ENCODE measurements around the gene CRLF1. TPM values are rescaled to one million over a fixed set of nuclear protein-coding genes. Genes with fewer than 3 reads are reported as not detected.

Gene CRLF1
- total RNA-seq, 1 donor from 2014 or later, result 20.0 TPM

DNA sequence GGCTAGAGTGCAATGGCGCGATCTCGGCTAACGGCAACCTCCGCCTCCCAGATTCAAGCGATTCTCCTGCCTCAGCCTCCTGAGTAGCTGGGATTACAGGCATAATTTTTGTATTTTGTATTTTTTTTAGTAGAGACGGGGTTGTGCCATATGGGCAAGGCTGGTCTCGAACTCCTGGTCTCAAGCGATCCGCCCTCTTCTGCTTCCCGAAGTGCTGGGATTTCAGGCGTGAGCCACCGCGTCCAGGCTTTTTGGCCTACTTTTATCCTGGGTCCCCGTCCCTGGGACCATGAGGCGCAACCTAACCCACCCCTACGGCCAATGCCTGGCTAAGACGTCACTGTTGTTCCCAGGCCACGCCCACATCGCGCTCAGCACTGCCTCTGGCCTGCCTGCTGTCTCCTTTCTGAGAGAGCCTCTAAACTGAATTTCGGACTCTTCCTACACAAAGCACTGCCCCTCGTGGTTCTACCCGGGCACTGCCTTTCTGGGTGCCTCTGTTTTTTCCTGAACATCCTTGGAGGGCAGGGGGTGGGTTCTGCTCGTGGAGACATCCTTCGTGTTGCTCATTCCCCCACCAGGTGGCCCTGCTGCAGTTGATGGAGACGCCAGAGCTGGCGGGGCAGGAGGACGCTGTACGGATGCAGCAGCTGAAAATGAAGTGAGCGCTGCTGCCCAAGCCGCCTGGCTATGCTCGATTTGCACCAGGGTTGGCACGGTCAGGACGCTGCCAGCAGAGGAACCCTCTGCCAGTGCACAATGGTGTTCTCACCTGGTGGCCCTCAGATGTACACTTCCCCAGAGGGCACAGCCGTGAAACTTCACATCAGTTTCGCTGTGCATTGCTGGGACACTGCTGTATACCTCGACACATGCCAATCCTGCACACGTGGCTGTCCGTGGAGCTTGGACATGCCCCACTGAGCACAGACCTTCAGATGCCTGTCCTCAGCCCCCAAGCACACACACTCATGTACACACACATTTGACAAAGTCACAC is 16.0 kb downstream of the CRLF1 start:
- Histone ChIP-seq H3K4me1 (peaks cover 53% of the 10 kb centered on the region), H3K9me3 (replicated peaks) (no peaks in the 10 kb centered on the region), H3K36me3 (peaks cover 12% of the 10 kb centered on the region), H3K27me3 (ENCODE audit: low read depth) (peaks cover 5% of the 10 kb centered on the region), H3K4me3 (peak overlapping the region; percentile 96), H3K27ac (replicated peaks) (peak overlapping the region; percentile 97)
- intact Hi-C loops (cut with micrococcal nuclease), result loop anchor here (5.0 kb wide), 1 partner anchor 82 kb away; no protein-coding TSS in a partner anchor
- TF ChIP-seq, protein P1, sequence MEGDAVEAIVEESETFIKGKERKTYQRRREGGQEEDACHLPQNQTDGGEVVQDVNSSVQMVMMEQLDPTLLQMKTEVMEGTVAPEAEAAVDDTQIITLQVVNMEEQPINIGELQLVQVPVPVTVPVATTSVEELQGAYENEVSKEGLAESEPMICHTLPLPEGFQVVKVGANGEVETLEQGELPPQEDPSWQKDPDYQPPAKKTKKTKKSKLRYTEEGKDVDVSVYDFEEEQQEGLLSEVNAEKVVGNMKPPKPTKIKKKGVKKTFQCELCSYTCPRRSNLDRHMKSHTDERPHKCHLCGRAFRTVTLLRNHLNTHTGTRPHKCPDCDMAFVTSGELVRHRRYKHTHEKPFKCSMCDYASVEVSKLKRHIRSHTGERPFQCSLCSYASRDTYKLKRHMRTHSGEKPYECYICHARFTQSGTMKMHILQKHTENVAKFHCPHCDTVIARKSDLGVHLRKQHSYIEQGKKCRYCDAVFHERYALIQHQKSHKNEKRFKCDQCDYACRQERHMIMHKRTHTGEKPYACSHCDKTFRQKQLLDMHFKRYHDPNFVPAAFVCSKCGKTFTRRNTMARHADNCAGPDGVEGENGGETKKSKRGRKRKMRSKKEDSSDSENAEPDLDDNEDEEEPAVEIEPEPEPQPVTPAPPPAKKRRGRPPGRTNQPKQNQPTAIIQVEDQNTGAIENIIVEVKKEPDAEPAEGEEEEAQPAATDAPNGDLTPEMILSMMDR (IDR thresholded peaks at IDR 0.05; ENCODE audit: borderline replicate concordance), result no peak
- DNase-seq, result no peak

DNA sequence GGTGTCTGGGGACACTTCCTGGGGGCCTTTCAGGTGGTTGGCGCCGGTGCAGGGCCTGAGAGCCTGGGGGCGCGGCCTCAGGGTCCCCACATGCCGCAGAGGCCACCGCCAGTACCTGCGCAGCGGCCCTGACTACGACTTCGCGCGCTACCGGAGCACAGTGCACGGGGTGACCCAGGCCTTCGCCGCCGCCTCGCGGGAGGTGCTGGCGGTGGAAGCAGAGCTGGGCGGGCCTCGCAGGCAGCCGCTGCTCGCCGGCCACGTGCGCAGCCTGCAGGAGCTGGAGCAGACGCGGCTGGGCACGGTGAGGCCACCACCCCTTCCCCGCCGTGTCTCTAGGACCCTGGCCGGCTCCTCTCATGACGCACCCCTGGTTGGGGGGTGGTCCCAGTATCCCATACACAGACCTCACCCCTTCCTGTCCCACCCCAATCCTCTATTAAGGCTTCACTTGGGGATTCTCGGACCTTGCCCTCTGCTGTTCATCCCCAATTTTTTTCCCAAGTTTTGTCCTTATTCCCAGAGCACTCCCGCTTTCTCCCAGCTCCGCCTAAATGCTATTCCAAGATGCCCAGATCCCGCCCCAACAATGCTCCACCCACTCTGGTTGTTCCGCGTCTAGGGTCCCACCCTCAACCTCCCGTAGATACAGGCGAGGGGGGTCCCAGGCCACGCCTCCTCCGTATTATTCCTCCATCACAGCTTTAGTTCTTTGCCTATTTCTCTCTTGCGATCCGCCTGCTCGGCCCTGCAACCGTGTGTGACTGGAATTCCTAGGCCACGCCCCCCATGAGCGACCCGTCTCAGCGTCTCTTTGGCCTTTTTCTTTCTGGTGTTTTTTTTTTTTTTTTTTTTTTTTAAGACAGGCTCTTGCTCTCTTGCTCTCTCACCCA is 17.0 kb downstream of the CRLF1 start:
- Histone ChIP-seq H3K36me3 (peaks cover 12% of the 10 kb centered on the region), H3K4me1 (peaks cover 43% of the 10 kb centered on the region), H3K27ac (replicated peaks) (peak overlapping the region; percentile 97), H3K4me3 (peak overlapping the region; percentile 96), H3K27me3 (ENCODE audit: low read depth) (no peaks in the 10 kb centered on the region), H3K9me3 (replicated peaks) (no peaks in the 10 kb centered on the region)
- TF ChIP-seq, protein P1 (IDR thresholded peaks at IDR 0.05; ENCODE audit: borderline replicate concordance), result peak; percentile 28
- intact Hi-C loops (cut with micrococcal nuclease), result loop anchor here (5.0 kb wide), 1 partner anchor 83 kb away; no protein-coding TSS in a partner anchor
- DNase-seq, result peak; percentile 66

DNA sequence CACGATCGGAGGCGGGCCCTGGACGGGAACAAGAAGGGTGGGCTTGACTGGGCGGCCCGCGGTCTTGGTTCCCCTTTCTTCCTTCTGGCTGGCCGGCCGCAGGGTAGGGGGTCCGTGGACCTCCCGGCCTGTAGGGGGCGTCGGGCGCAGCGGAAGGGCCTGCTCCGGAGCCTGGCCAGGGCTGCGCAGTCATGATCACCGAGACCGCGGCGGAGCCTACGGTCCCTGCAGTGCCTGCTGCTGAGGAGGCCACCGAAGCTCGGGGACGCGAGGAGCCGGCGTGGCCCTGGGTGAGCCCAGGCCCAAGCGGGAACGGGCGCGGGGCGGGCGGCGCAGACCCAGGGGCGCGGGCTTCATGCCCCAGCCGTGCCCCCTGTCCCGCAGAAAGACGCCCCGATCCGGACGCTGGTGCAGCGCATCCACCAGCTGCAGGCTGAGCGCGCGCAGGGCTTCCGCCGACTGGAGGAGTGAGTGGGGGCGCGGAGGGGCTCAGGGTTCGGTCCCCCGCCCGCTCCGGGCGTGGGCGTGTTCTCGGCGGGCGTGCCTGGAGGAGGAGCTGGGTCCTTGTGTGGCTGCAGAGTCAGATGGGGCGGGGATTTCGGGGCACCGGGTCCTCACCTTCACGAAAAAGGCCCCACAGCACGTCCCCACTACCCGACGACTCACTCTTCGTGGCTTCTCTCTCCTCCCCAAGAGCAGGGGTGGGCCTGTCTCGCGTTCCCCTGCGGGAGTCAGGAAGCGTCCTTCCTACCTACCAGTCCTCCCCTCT is 17.8 kb downstream of the CRLF1 start, which contains the start of gene REX1BD:
Gene REX1BD (plus strand): TSS at position 188 of the 769 bp plus-strand sequence. CDS start 4 bp downstream, at position 192.
- Histone ChIP-seq H3K36me3 (peaks cover 12% of the 10 kb centered on the region), H3K4me1 (peaks cover 35% of the 10 kb centered on the region), H3K9me3 (replicated peaks) (no peaks in the 10 kb centered on the region), H3K27ac (replicated peaks) (peak within 1 kb of the TSS; percentile 97), H3K27me3 (ENCODE audit: low read depth) (no peaks in the 10 kb centered on the region), H3K4me3 (peak within 1 kb of the TSS; percentile 96)
- TF ChIP-seq, protein P1 (IDR thresholded peaks at IDR 0.05; ENCODE audit: borderline replicate concordance), result peak; percentile 95
- intact Hi-C loops (cut with micrococcal nuclease), result no loop called here
- DNase-seq, result peak; percentile 87

DNA sequence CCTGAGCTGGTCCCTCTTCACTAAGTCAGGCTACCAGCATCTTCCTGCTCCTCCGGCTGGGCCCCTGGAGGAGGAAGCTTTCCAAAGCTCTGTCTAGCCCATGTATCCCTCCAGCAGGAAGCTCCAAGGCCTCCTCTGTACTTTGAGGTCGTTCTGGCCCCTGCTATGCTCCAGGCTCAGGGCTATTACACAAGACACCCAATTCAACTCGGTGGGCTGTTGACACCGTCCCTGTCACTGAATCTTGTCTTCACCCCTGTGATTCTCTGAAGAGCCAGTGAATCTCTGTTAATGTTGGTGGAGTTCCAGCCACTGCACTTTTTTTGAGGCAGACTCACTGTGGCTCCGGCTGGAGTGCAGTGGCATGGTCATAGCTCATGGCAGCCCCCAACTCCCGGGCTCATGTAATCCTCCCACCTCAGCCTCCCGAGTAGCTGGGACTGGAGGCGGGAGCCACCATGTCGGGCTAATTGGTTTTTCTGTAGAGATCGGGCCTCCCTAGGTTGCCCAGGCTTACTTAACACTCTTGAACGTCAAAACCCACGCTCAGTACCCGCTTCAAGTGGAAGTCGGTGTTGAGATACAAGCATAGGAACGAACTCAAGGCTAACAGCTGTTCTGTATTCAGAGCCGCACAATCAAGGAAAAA is 18.5 kb downstream of the CRLF1 start:
- H3K9me3 ChIP-seq (replicated peaks), result no peaks in the 10 kb centered on the region
- intact Hi-C loops (cut with micrococcal nuclease), result no loop called here
- TF ChIP-seq, protein P1 (IDR thresholded peaks at IDR 0.05; ENCODE audit: borderline replicate concordance), result no peak
- H3K4me1 ChIP-seq, result peaks cover 32% of the 10 kb centered on the region
- no peaks in the 10 kb centered on the region for H3K27me3 ChIP-seq (ENCODE audit: low read depth)
- peak overlapping the region; percentile 96 for H3K4me3 ChIP-seq
- H3K27ac ChIP-seq (replicated peaks), result peak overlapping the region; percentile 97
- peaks cover 12% of the 10 kb centered on the region for H3K36me3 ChIP-seq
- no peak for DNase-seq
